ENCODE data around the gene NADSYN1.

- TF ChIP-seq CTCF (IDR thresholded peaks at IDR 0.05; ENCODE audit: low read depth, low read length), result no peak
- TF ChIP-seq EZH2phosphoT487 (IDR thresholded peaks at IDR 0.05; ENCODE audit: low read depth), result no peak
Observed at GRCh38 chr11:71474771-71475483, 21.9 kb downstream of the NADSYN1 start.
